GM12872 (cell line): ENCODE results near the gene NUDT16L1.

Source experiments
- CTCF ChIP-seq: IDR thresholded peaks from 3 replicates; pipeline ENCODE4 v1.5.1; 2011; ENCODE audit warnings: low read depth, mild to moderate bottlenecking, low read length, moderate library complexity; ENCODE audit not compliant: insufficient read depth

The NUDT16L1 gene

GRCh38 chr16:4685776-4686496 lies 7.4 kb upstream of the NUDT16L1 start:
- TF ChIP-seq CTCF: no peak

- TF ChIP-seq CTCF: no peak
These were observed 6.7 kb upstream of the NUDT16L1 start for GRCh38 chr16:4686497-4687210.

- TF ChIP-seq CTCF: no peak
These were observed 5.9 kb upstream of the NUDT16L1 start for GRCh38 chr16:4687416-4687815.

- no peak for TF ChIP-seq CTCF
These were observed 5.3 kb upstream of the NUDT16L1 start for GRCh38 chr16:4687946-4688673.

GRCh38 chr16:4688674-4689045 lies 4.7 kb upstream of the NUDT16L1 start:
- no peak for TF ChIP-seq CTCF

GRCh38 chr16:4689091-4689671 lies 4.2 kb upstream of the NUDT16L1 start:
- TF ChIP-seq CTCF: no peak
